HepG2 (cell line): ENCODE results near the gene ZNF425. TPM values are rescaled to one million over a fixed set of nuclear protein-coding genes. Genes with fewer than 3 reads are reported as not detected.

Experiments
- ATAC-seq: fragments of 200-7000 bp; cut with Tn5 transposase; 3 replicates; pipeline ENCODE4 v1.9.1; 2020; ENCODE audit warnings: mild to moderate bottlenecking, moderate library complexity
- BruUV-seq: library from RNA; stranded (reverse); fragments of 400-500 nt; replicated peaks from 2 replicates; lab custom pipeline; 2021; lab: Mats Ljungman, UMichigan
- CTCF ChIA-PET: fragments of 300-600 bp; formaldehyde crosslinking; extraction: SDS; loops from one replicate; lab custom pipeline; 2021; ENCODE audit warnings: low total read pairs, inconsistent platforms, low intra/inter-chr PET ratio; lab: Yijun Ruan, JAX
- POLR2A ChIA-PET: fragments of 350-600 bp; sonication (Branson Sonifier 250); formaldehyde crosslinking; loops from one replicate; lab custom pipeline; 2020; ENCODE audit warnings: antibody characterized with exemption, inconsistent platforms; lab: Yijun Ruan, JAX
- DNase-seq: peaks from one replicate; pipeline ENCODE4 v3.0.0-alpha.2; 2015; ENCODE audit warnings: low spot score
- FAIRE-seq: peaks from 3 replicates; lab custom pipeline; 2011; peaks lifted over from hg19 to GRCh38; lab: Jason Lieb, UNC
- H2AFZ ChIP-seq: one replicate; pipeline ENCODE4 v1.6.1; 2011; ENCODE audit warnings: low read length, inconsistent platforms
- H3K27ac ChIP-seq: fragments of 300-600 bp; 3 replicates; pipeline ENCODE4 v1.8.0; 2011; ENCODE audit warnings: mixed run types, mild to moderate bottlenecking, mixed read lengths, low read length, inconsistent platforms; ENCODE audit not compliant: insufficient read depth; ENCODE audit errors: extremely low read length
- H3K27me3 ChIP-seq, 2 experiments: fragments of 200-600 bp in 1 of 2; 2 replicates in 1 of 2; 3 replicates in 1 of 2; pipeline versions ENCODE4 v1.6.0 to v1.8.0; 2011; ENCODE audit warnings: low read length in 2 of 2, mild to moderate bottlenecking in 2 of 2, moderate library complexity in 2 of 2, inconsistent platforms in 1 of 2; ENCODE audit not compliant: insufficient read depth in 2 of 2, control insufficient read depth in 1 of 2
- H3K36me3 ChIP-seq, 2 experiments: fragments of 200-600 bp in 1 of 2; replicated peaks in 1 of 2; 2 replicates in 1 of 2; 3 replicates in 1 of 2; pipeline versions ENCODE4 v1.5.1 to v1.8.0; 2011; ENCODE audit warnings: low read length in 2 of 2, inconsistent platforms in 1 of 2; ENCODE audit not compliant: insufficient read depth in 2 of 2, control insufficient read depth in 1 of 2
- H3K4me1 ChIP-seq: 2 replicates; pipeline ENCODE4 v1.5.1; 2012; ENCODE audit warnings: low read length, inconsistent platforms; ENCODE audit not compliant: insufficient read depth
- H3K4me2 ChIP-seq: 2 replicates; pipeline ENCODE4 v1.6.0; 2011; ENCODE audit warnings: low read depth, low read length, inconsistent platforms
- H3K4me3 ChIP-seq, 3 experiments: fragments of 200-600 bp in 1 of 3; sonication (generic), shearing (Covaris generic) in 1 of 3; replicated peaks in 1 of 3; 2 replicates each; pipeline ENCODE4 v1.5.1; 2011 to 2016; ENCODE audit warnings: low read length in 3 of 3, inconsistent platforms in 2 of 3, low read depth in 2 of 3, mild to moderate bottlenecking in 2 of 3, control low read depth in 1 of 3, mixed read lengths in 1 of 3; ENCODE audit not compliant: insufficient read depth in 1 of 3
- H3K79me2 ChIP-seq: one replicate; pipeline ENCODE4 v1.6.1; 2011; ENCODE audit warnings: low read length, inconsistent platforms; ENCODE audit not compliant: insufficient read depth
- H3K9ac ChIP-seq: 2 replicates; pipeline ENCODE4 v1.6.0; 2011; ENCODE audit warnings: mild to moderate bottlenecking, low read depth, low read length, inconsistent platforms; ENCODE audit not compliant: insufficient read depth
- H3K9me3 ChIP-seq: 2 replicates; pipeline ENCODE4 v1.5.1; 2012; ENCODE audit warnings: mild to moderate bottlenecking, low read length
- H4K20me1 ChIP-seq: 2 replicates; pipeline ENCODE4 v1.6.0; 2011; ENCODE audit warnings: inconsistent platforms, mild to moderate bottlenecking, low read length, moderate library complexity; ENCODE audit not compliant: insufficient read depth
- ATF7 ChIP-seq, 2 experiments: fragments of 450-650 bp in 1 of 2; sonication (generic) in 1 of 2; formaldehyde crosslinking in 1 of 2; IDR thresholded peaks; 2 replicates each; pipeline versions ENCODE4 v1.4.0 to v1.6.1; 2016 to 2020; ENCODE audit warnings: antibody characterized with exemption in 1 of 2, mild to moderate bottlenecking in 1 of 2, missing genetic modification reagents in 1 of 2
- BRF2 ChIP-seq: sonication (generic); formaldehyde crosslinking; IDR thresholded peaks from 2 replicates; pipeline ENCODE4 v1.8.1; 2022; ENCODE audit warnings: mild to moderate bottlenecking, missing genetic modification reagents
- ELF4 ChIP-seq: sonication (generic); formaldehyde crosslinking; IDR thresholded peaks from 2 replicates; pipeline ENCODE4 v1.5.0; 2020; ENCODE audit warnings: missing genetic modification reagents, mild to moderate bottlenecking, moderate library complexity, borderline replicate concordance
- HDAC2 ChIP-seq: sonication (generic); formaldehyde crosslinking; IDR thresholded peaks from 2 replicates; pipeline ENCODE4 v1.4.0; 2020; ENCODE audit warnings: missing genetic modification reagents
- KAT7 ChIP-seq: IDR thresholded peaks from 2 replicates; pipeline ENCODE4 v1.6.1; 2018; ENCODE audit warnings: borderline replicate concordance, missing compliant biosample characterization
- MTA3 ChIP-seq: sonication (generic); formaldehyde crosslinking; IDR thresholded peaks from 2 replicates; pipeline ENCODE4 v1.4.0; 2020; ENCODE audit warnings: missing genetic modification reagents
- NFYB ChIP-seq: sonication (generic); formaldehyde crosslinking; IDR thresholded peaks from 2 replicates; pipeline ENCODE4 v1.4.0; 2020; ENCODE audit warnings: missing genetic modification reagents
- POGZ ChIP-seq: sonication (generic); formaldehyde crosslinking; IDR thresholded peaks from 2 replicates; pipeline ENCODE4 v1.4.0; 2020; ENCODE audit warnings: mild to moderate bottlenecking, missing genetic modification reagents
- U2AF2 ChIP-seq: fragments of 200-400 bp; formaldehyde crosslinking; IDR thresholded peaks from 2 replicates; pipeline ENCODE4 v1.6.1; 2017; ENCODE audit warnings: low read depth, mild to moderate bottlenecking, low read length
- ZBTB7A ChIP-seq: sonication (generic); formaldehyde crosslinking; IDR thresholded peaks from 2 replicates; pipeline ENCODE4 v1.8.0; 2022; ENCODE audit warnings: mild to moderate bottlenecking, missing genetic modification reagents
- ZNF607 ChIP-seq: sonication (generic); formaldehyde crosslinking; IDR thresholded peaks from 2 replicates; pipeline ENCODE4 v1.5.1; 2020; ENCODE audit warnings: missing genetic modification reagents, mild to moderate bottlenecking, borderline replicate concordance
- ZSCAN22 ChIP-seq: sonication (generic); formaldehyde crosslinking; IDR thresholded peaks from 2 replicates; pipeline ENCODE4 v1.4.0; 2020; ENCODE audit warnings: mild to moderate bottlenecking, missing genetic modification reagents
- WGBS: methylation state at CpG from one replicate; pipeline ENCODE4 v1.1.6; 2017; ENCODE audit warnings: low lambda C conversion rate; 5-methylcytosine and 5-hydroxymethylcytosine counted together
- in situ Hi-C: cut with HindIII; loops from 2 replicates; pipeline ENCODE4 v1.10.0; 2017; ENCODE audit warnings: low pct_unique_long_range_greater_than_20kb; ENCODE audit not compliant: extremely low pct_ligation_motif_present
- intact Hi-C: fragments of 100-400 bp; cut with micrococcal nuclease; formaldehyde crosslinking; loops from one replicate; pipeline ENCODE4 v1.10.0; 2022; ENCODE audit not compliant: unreplicated experiment
- polyA plus RNA-seq, 8 experiments: library from polyadenylated mRNA; depleted of rRNA in 3 of 8; stranded (reverse) in 7 of 8; unstranded in 1 of 8; fragments of >200 nt; fragmentation: Illumina TruSeq in 4 of 8; extraction: Trizol in 4 of 8; gene quantifications; 2 replicates each; pipeline versions ENCODE4 v1.2.1 to v1.2.3, GENCODE V29; 2011 to 2016; ENCODE audit warnings: low read depth in 4 of 8, missing spikeins in 1 of 8, mixed read lengths in 1 of 8; ENCODE audit not compliant: insufficient read depth in 1 of 8
- total RNA-seq, 5 experiments: library from RNA; depleted of rRNA; stranded (reverse); fragments of >200 nt; fragmentation: Illumina TruSeq; extraction: Trizol; gene quantifications; 2 replicates each; pipeline ENCODE4 v1.2.3, GENCODE V29; 2016; ENCODE audit warnings: low read depth in 1 of 5
- TF ChIP-seq, protein P1 (sequence below): sonication (generic); formaldehyde crosslinking; IDR thresholded peaks from 2 replicates; pipeline ENCODE4 v1.5.1; 2020; ENCODE audit warnings: mild to moderate bottlenecking, missing genetic modification reagents, moderate library complexity
- TF ChIP-seq, protein P2 (sequence below), 2 experiments: sonication (generic) in 1 of 2; formaldehyde crosslinking in 1 of 2; IDR thresholded peaks; 2 replicates each; pipeline versions ENCODE4 v1.6.1 to v1.9.0; 2014 to 2022; ENCODE audit warnings: antibody characterized with exemption in 1 of 2, borderline replicate concordance in 1 of 2, inconsistent platforms in 1 of 2, low read depth in 1 of 2, missing genetic modification reagents in 1 of 2

ZNF425 gene
- total and polyA plus RNA-seq, 2 of the 13 experiments (the other 11 are each of a cell fraction or from before 2014, with no cell fraction given) = 0.51 to 1.1 TPM

GRCh38 chr7:149071182-149071635, 54.9 kb downstream of the ZNF425 start (continued):
- TF ChIP-seq, protein P1, sequence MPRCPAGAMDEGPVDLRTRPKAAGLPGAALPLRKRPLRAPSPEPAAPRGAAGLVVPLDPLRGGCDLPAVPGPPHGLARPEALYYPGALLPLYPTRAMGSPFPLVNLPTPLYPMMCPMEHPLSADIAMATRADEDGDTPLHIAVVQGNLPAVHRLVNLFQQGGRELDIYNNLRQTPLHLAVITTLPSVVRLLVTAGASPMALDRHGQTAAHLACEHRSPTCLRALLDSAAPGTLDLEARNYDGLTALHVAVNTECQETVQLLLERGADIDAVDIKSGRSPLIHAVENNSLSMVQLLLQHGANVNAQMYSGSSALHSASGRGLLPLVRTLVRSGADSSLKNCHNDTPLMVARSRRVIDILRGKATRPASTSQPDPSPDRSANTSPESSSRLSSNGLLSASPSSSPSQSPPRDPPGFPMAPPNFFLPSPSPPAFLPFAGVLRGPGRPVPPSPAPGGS (CRISPR knock-in tag) = no peak
- TF ChIP-seq ZBTB7A = no peak
- TF ChIP-seq ZSCAN22 (CRISPR knock-in tag) = no peak
- TF ChIP-seq MTA3 (CRISPR knock-in tag) = no peak

GRCh38 chr7:149070372-149071125, 55.6 kb downstream of the ZNF425 start:
- H3K4me1 ChIP-seq = no peaks in the 10 kb centered on the region
- no peak overlapping the region for H2AFZ ChIP-seq
- H4K20me1 ChIP-seq = no peaks in the 10 kb centered on the region
- CTCF ChIA-PET = no interaction called here
- intact Hi-C loops = no loop called here
- H3K27me3 ChIP-seq = no peaks in the 10 kb centered on the region
- ATAC-seq (no peak), FAIRE-seq (no peak), DNase-seq (no peak)
- no peaks in the 10 kb centered on the region for H3K9me3 ChIP-seq
- H3K36me3 ChIP-seq = peaks cover 11 to 23% of the 10 kb centered on the region in 2 experiments; a peak in 4 of 5 replicates
- BruUV-seq = no TSS peak
- POLR2A ChIA-PET = no interaction called here
- H3K4me3 ChIP-seq = no peak overlapping the region
- H3K4me2 ChIP-seq = no peak overlapping the region
- 97% methylated on average over 19 of the region's 31 CpGs for WGBS
- no peak overlapping the region for H3K27ac ChIP-seq
- H3K9ac ChIP-seq = no peak overlapping the region
- in situ Hi-C loops = no loop called here
- no peaks in the 10 kb centered on the region for H3K79me2 ChIP-seq
- TF ChIP-seq ELF4 (no peak), NFYB (CRISPR knock-in tag) (no peak), POGZ (CRISPR knock-in tag) (no peak), ATF7 (IDR thresholded peaks at IDR 0.05) (no peak), ATF7 (CRISPR knock-in tag; IDR thresholded peaks at IDR 0.05) (no peak), KAT7 (CRISPR knock-in tag) (no peak), U2AF2 (no peak), HDAC2 (CRISPR knock-in tag) (no peak), BRF2 (CRISPR knock-in tag) (no peak), ZNF607 (no peak)
- TF ChIP-seq, protein P2, sequence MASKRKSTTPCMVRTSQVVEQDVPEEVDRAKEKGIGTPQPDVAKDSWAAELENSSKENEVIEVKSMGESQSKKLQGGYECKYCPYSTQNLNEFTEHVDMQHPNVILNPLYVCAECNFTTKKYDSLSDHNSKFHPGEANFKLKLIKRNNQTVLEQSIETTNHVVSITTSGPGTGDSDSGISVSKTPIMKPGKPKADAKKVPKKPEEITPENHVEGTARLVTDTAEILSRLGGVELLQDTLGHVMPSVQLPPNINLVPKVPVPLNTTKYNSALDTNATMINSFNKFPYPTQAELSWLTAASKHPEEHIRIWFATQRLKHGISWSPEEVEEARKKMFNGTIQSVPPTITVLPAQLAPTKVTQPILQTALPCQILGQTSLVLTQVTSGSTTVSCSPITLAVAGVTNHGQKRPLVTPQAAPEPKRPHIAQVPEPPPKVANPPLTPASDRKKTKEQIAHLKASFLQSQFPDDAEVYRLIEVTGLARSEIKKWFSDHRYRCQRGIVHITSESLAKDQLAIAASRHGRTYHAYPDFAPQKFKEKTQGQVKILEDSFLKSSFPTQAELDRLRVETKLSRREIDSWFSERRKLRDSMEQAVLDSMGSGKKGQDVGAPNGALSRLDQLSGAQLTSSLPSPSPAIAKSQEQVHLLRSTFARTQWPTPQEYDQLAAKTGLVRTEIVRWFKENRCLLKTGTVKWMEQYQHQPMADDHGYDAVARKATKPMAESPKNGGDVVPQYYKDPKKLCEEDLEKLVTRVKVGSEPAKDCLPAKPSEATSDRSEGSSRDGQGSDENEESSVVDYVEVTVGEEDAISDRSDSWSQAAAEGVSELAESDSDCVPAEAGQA (IDR thresholded peaks at IDR 0.05; ENCODE audit: low read depth) = no peak
- TF ChIP-seq, protein P2 (CRISPR knock-in tag; IDR thresholded peaks at IDR 0.05; ENCODE audit: borderline replicate concordance) = no peak
